ENCODE measurements around the gene KSR2. TPM values are rescaled to one million over a fixed set of nuclear protein-coding genes. Genes with fewer than 3 reads are reported as not detected.

The KSR2 gene
- total RNA-seq, 2 donors from 2014 or later, result 1.2 to 1.3 TPM

- H3K36me3 ChIP-seq, result no peaks in the 10 kb centered on the region
- no peak overlapping the region for H3K4me3 ChIP-seq
- H3K9ac ChIP-seq (ENCODE audit: low read depth in 2 of 2, low read length in 2 of 2), result no peak overlapping the region
- no peak for DNase-seq
- H3K27me3 ChIP-seq, result no peaks in the 10 kb centered on the region
- H3K4me1 ChIP-seq, result no peaks in the 10 kb centered on the region
- H3K9me3 ChIP-seq, result no peaks in the 10 kb centered on the region
- intact Hi-C loops (cut with DNase I), result no loop called here
- no peak for TF ChIP-seq CTCF (IDR thresholded peaks at IDR 0.05)
- no peak overlapping the region for H3K27ac ChIP-seq
Observed at GRCh38 chr12:117421068-117421752, 547.6 kb downstream of the KSR2 start.

- Histone ChIP-seq H3K4me3 (no peak overlapping the region), H3K27ac (no peak overlapping the region), H3K4me1 (no peaks in the 10 kb centered on the region), H3K9me3 (no peaks in the 10 kb centered on the region), H3K36me3 (no peaks in the 10 kb centered on the region), H3K9ac (ENCODE audit: low read depth in 2 of 2, low read length in 2 of 2) (no peak overlapping the region), H3K27me3 (no peaks in the 10 kb centered on the region)
- TF ChIP-seq CTCF (IDR thresholded peaks at IDR 0.05), result no peak
- intact Hi-C loops (cut with DNase I), result no loop called here
- DNase-seq, result no peak
Observed at GRCh38 chr12:117417004-117417403, 551.8 kb downstream of the KSR2 start.

- no peak for DNase-seq
- intact Hi-C loops (cut with DNase I), result no loop called here
Observed at GRCh38 chr12:117412465-117413188, 556.2 kb downstream of the KSR2 start.

GRCh38 chr12:117409286-117409685 lies 559.5 kb downstream of the KSR2 start:
- no peaks in the 10 kb centered on the region for H3K36me3 ChIP-seq
- no peaks in the 10 kb centered on the region for H3K27me3 ChIP-seq
- H3K9me3 ChIP-seq, result no peaks in the 10 kb centered on the region
- DNase-seq, result no peak
- intact Hi-C loops (cut with DNase I), result no loop called here
- TF ChIP-seq CTCF (IDR thresholded peaks at IDR 0.05), result no peak
- H3K9ac ChIP-seq (ENCODE audit: low read depth in 2 of 2, low read length in 2 of 2), result no peak overlapping the region
- no peak overlapping the region for H3K4me3 ChIP-seq
- no peaks in the 10 kb centered on the region for H3K4me1 ChIP-seq
- H3K27ac ChIP-seq, result no peak overlapping the region

More at GRCh38 chr12:117412465-117413188, 556.2 kb downstream of the KSR2 start:
- no peak for TF ChIP-seq CTCF (IDR thresholded peaks at IDR 0.05)
- Histone ChIP-seq H3K36me3 (no peaks in the 10 kb centered on the region), H3K9me3 (no peaks in the 10 kb centered on the region), H3K27me3 (no peaks in the 10 kb centered on the region), H3K27ac (no peak overlapping the region), H3K4me1 (no peaks in the 10 kb centered on the region), H3K4me3 (no peak overlapping the region), H3K9ac (ENCODE audit: low read depth in 2 of 2, low read length in 2 of 2) (no peak overlapping the region)

- Histone ChIP-seq H3K9me3 (no peaks in the 10 kb centered on the region), H3K36me3 (no peaks in the 10 kb centered on the region), H3K4me1 (no peaks in the 10 kb centered on the region), H3K27me3 (no peaks in the 10 kb centered on the region), H3K4me3 (no peak overlapping the region), H3K9ac (ENCODE audit: low read depth in 2 of 2, low read length in 2 of 2) (no peak overlapping the region), H3K27ac (no peak overlapping the region)
- intact Hi-C loops (cut with DNase I), result no loop called here
- TF ChIP-seq CTCF (IDR thresholded peaks at IDR 0.05), result no peak
- peak; percentile 19 for DNase-seq
Observed at GRCh38 chr12:117408161-117408791, 560.5 kb downstream of the KSR2 start.

Data from colonic mucosa (tissue), 4 donors.